IMR-90 (cell line): ENCODE results near the gene LBH. TPM values are rescaled to one million over a fixed set of nuclear protein-coding genes. Genes with fewer than 3 reads are reported as not detected.
A peak's percentile ranks its signal among the peaks of the same experiment; 100 is the strongest.

Source experiments
- ATAC-seq: fragments of 200-7000 bp; cut with Tn5 transposase; 2 replicates; pipeline ENCODE4 v1.9.1; 2020; ENCODE audit warnings: low read depth, mild to moderate bottlenecking, moderate library complexity
- BruUV-seq: library from RNA; stranded (reverse); fragments of 400-500 nt; replicated peaks from 2 replicates; lab custom pipeline; 2021; lab: Mats Ljungman, UMichigan
- CTCF ChIA-PET: fragments of 300-600 bp; formaldehyde crosslinking; extraction: SDS; loops from one replicate; lab custom pipeline; 2021; ENCODE audit warnings: antibody characterized with exemption; lab: Yijun Ruan, JAX
- POLR2A ChIA-PET: fragments of 300-600 bp; sonication (Branson Sonifier 250); formaldehyde crosslinking; loops from one replicate; lab custom pipeline; 2022; ENCODE audit warnings: antibody characterized with exemption; ENCODE audit not compliant: unreplicated experiment; lab: Charles Lee
- DNase-seq: peaks from one replicate; pipeline ENCODE4 v3.0.0; 2013
- H2AFZ ChIP-seq: replicated peaks from 2 replicates; pipeline ENCODE3; 2013; ENCODE audit warnings: low read length, mild to moderate bottlenecking; ENCODE audit not compliant: poor library complexity
- H2AK5ac ChIP-seq: 2 replicates; pipeline ENCODE4 v1.6.1; 2013; ENCODE audit warnings: low read depth, low read length, inconsistent platforms
- H2AK9ac ChIP-seq: replicated peaks from 2 replicates; pipeline ENCODE3; 2013; ENCODE audit warnings: mild to moderate bottlenecking, low read depth, low read length, moderate library complexity; ENCODE audit not compliant: poor library complexity
- H2BK120ac ChIP-seq: 2 replicates; pipeline ENCODE4 v1.6.1; 2013; ENCODE audit warnings: low read depth, low read length, inconsistent platforms
- H2BK15ac ChIP-seq: 3 replicates; pipeline ENCODE4 v1.6.1; 2013; ENCODE audit warnings: low read depth, low read length, inconsistent platforms
- H2BK20ac ChIP-seq: 2 replicates; pipeline ENCODE4 v1.6.1; 2013; ENCODE audit warnings: low read depth, mild to moderate bottlenecking, inconsistent platforms, low read length, moderate library complexity
- H2BK5ac ChIP-seq: 2 replicates; pipeline ENCODE4 v1.6.1; 2013; ENCODE audit warnings: mild to moderate bottlenecking, low read depth, low read length, inconsistent platforms; ENCODE audit not compliant: poor library complexity, severe bottlenecking
- H3K14ac ChIP-seq: replicated peaks from 2 replicates; pipeline ENCODE4 v1.6.1; 2013; ENCODE audit warnings: low read depth, low read length, inconsistent platforms
- H3K18ac ChIP-seq: 2 replicates; pipeline ENCODE4 v1.6.1; 2013; ENCODE audit warnings: low read depth, low read length, control low read depth
- H3K23ac ChIP-seq: 2 replicates; pipeline ENCODE4 v1.6.1; 2013; ENCODE audit warnings: low read depth, low read length, inconsistent platforms
- H3K27ac ChIP-seq: 2 replicates; pipeline ENCODE4 v1.5.1; 2013; ENCODE audit warnings: mild to moderate bottlenecking, control low read depth, low read length; ENCODE audit not compliant: insufficient read depth
- H3K27me3 ChIP-seq: 2 replicates; pipeline ENCODE4 v1.6.1; 2013; ENCODE audit warnings: low read length; ENCODE audit not compliant: control insufficient read depth, insufficient read depth
- H3K36me3 ChIP-seq: 2 replicates; pipeline ENCODE4 v1.6.1; 2013; ENCODE audit warnings: low read length, mixed read lengths; ENCODE audit not compliant: control insufficient read depth, insufficient read depth
- H3K4ac ChIP-seq: 2 replicates; pipeline ENCODE4 v1.6.1; 2013; ENCODE audit warnings: low read depth, low read length, inconsistent platforms
- H3K4me1 ChIP-seq: 2 replicates; pipeline ENCODE4 v1.6.1; 2013; ENCODE audit warnings: low read length, mixed read lengths; ENCODE audit not compliant: control insufficient read depth, insufficient read depth
- H3K4me2 ChIP-seq: 2 replicates; pipeline ENCODE4 v1.6.1; 2013; ENCODE audit warnings: low read depth, mild to moderate bottlenecking, control low read depth, low read length, moderate library complexity
- H3K4me3 ChIP-seq: 2 replicates; pipeline ENCODE4 v1.5.1; 2013; ENCODE audit warnings: low read depth, mild to moderate bottlenecking, control low read depth, low read length, moderate library complexity; ENCODE audit not compliant: insufficient read depth
- H3K56ac ChIP-seq: 2 replicates; pipeline ENCODE4 v1.6.1; 2013; ENCODE audit warnings: low read length, inconsistent platforms; ENCODE audit not compliant: insufficient read depth; ENCODE audit errors: extremely low read depth
- H3K79me1 ChIP-seq, 2 experiments: 2 replicates each; pipeline ENCODE4 v1.6.1; 2013; ENCODE audit warnings: low read length in 2 of 2, inconsistent platforms in 1 of 2, low read depth in 1 of 2
- H3K9ac ChIP-seq: 2 replicates; pipeline ENCODE4 v1.6.1; 2013; ENCODE audit warnings: low read depth, low read length, control low read depth
- H3K9me1 ChIP-seq: 2 replicates; pipeline ENCODE4 v1.6.1; 2013; ENCODE audit warnings: low read length, inconsistent platforms; ENCODE audit not compliant: insufficient read depth
- H3K9me3 ChIP-seq: 2 replicates; pipeline ENCODE4 v1.6.1; 2013; ENCODE audit warnings: low read length; ENCODE audit not compliant: control insufficient read depth, insufficient read depth
- H4K20me1 ChIP-seq: 2 replicates; pipeline ENCODE4 v1.6.1; 2013; ENCODE audit warnings: low read length, inconsistent platforms; ENCODE audit not compliant: insufficient read depth
- H4K5ac ChIP-seq: 2 replicates; pipeline ENCODE4 v1.6.1; 2013; ENCODE audit warnings: mild to moderate bottlenecking, low read depth, low read length, control low read depth
- H4K8ac ChIP-seq, 2 experiments: 2 replicates each; pipeline ENCODE4 v1.6.1; 2013; ENCODE audit warnings: low read depth in 2 of 2, low read length in 2 of 2, control low read depth in 1 of 2, inconsistent platforms in 1 of 2
- H4K91ac ChIP-seq: 2 replicates; pipeline ENCODE4 v1.6.1; 2013; ENCODE audit warnings: low read depth, low read length, inconsistent platforms; ENCODE audit not compliant: insufficient read depth
- CHD1 ChIP-seq: IDR thresholded peaks from 2 replicates; pipeline ENCODE4 v1.6.1; 2012; ENCODE audit warnings: low read depth, low read length, improper control_type of control experiment
- NFE2L2 ChIP-seq: fragments of 150-350 bp; IDR thresholded peaks from 2 replicates; pipeline ENCODE4 v1.6.1; 2016; ENCODE audit warnings: low read depth, mild to moderate bottlenecking, low read length
- RAD21 ChIP-seq: IDR thresholded peaks from 2 replicates; pipeline ENCODE4 v1.6.1; 2012; ENCODE audit warnings: low read length, improper control_type of control experiment
- RFX5 ChIP-seq: IDR thresholded peaks from 2 replicates; pipeline ENCODE4 v1.8.0; 2012; ENCODE audit warnings: low read depth, mild to moderate bottlenecking, low read length, moderate library complexity
- WGBS, 2 experiments: methylation state at CpG; one replicate each; pipeline versions ENCODE4 v1.1.5 to v1.1.7; 2013; ENCODE audit warnings: missing lambda C conversion rate in 2 of 2; ENCODE audit not compliant: insufficient read length in 1 of 2; ENCODE audit errors: extremely low coverage in 2 of 2; 5-methylcytosine and 5-hydroxymethylcytosine counted together
- dilution Hi-C: fragments of 300-500 bp; cut with HindIII; formaldehyde crosslinking; loops from one replicate; pipeline ENCODE4 v1.14.3; 2018; ENCODE audit warnings: low sequenced_read_pairs; ENCODE audit not compliant: unreplicated experiment
- in situ Hi-C: fragments of 300-500 bp; cut with MboI; formaldehyde crosslinking; loops from 3 replicates; pipeline ENCODE4 v1.14.3; 2019; ENCODE audit warnings: low sequenced_read_pairs, inconsistent platforms, mixed read lengths
- intact Hi-C: fragments of 100-400 bp; cut with micrococcal nuclease; formaldehyde crosslinking; loops from 2 replicates; pipeline ENCODE4 v1.10.0; 2022
- polyA plus RNA-seq, 3 experiments: library from polyadenylated mRNA; depleted of rRNA; stranded (reverse); fragments of >200 nt; gene quantifications; 2 replicates each; pipeline ENCODE4 v1.2.3, GENCODE V29; 2012; ENCODE audit warnings: low replicate concordance in 1 of 3
- total RNA-seq: library from RNA; depleted of rRNA; stranded (reverse); fragments of >200 nt; gene quantifications from 2 replicates; pipeline ENCODE4 v1.2.3, GENCODE V29; 2012

LBH gene
- total and polyA plus RNA-seq, 2 of the 4 experiments (the other 2 are of a cell fraction): 158 to 202 TPM

DNA sequence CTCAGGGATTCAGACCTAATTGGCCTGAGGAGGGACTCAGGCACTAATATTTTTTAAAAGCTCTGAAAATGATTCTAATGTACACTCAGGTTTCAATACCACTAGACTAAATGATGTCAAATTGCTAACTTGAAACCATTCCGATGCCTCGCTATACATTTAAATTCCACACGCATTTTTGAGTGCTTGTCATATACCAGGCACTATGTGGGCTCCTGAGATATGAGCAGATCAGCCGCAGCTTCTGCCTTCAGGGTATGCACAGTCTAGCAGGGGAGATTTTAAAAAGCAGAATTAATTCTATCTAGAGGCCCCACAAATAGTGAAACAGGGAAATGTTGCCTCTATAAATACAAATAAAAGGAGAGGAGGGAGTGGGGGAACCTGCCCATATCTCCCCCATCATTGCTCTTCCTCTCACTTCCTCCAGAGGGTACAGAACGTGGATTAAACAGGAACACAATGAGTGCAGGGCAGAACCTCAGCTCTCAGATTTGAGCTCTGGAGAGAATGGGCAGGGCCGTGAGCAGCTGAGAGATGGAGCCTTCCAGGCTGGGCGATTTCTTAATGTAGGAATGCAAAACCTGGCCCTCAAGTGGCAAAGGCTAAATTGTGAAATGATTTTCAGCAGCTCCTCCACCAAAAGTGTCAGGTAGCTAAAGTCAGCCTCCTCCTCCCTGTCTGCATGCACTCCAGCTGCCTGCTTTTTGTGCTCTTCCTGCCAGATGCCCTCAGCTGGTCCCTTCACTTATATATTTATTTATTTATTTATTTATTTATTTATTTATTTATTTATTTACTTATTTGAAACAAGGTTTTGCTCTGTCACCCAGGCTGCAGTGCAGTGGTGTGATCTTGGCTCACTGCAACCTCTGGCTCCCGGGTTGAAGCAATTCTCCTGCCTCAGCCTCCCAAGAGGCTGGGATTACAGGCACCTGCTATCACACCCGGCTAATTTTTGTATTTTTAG lies 24.6 kb upstream of the LBH start:
- in situ Hi-C loops: loop anchor here (25.0 kb wide), 1 partner anchor 656 kb away; no protein-coding TSS in a partner anchor
- Histone ChIP-seq H3K4me3 (no peak overlapping the region), H3K9me1 (no peaks in the 10 kb centered on the region), H2BK20ac (no peak overlapping the region; the same call in 1 of the 2 replicates), H3K4ac (no peak overlapping the region), H4K20me1 (no peaks in the 10 kb centered on the region), H2BK5ac (no peak overlapping the region), H3K18ac (no peak overlapping the region), H2BK120ac (no peak overlapping the region), H3K79me1 (no peaks in the 10 kb centered on the region), H3K9me3 (no peaks in the 10 kb centered on the region), H2BK15ac (no peak overlapping the region), H3K14ac (no peak overlapping the region; the same call in 1 of the 2 replicates), H2AK9ac (no peak overlapping the region), H3K4me2 (no peak overlapping the region), H3K4me1 (peaks cover 2% of the 10 kb centered on the region; the same call in 1 of the 2 replicates), H4K5ac (no peak overlapping the region), H3K36me3 (no peaks in the 10 kb centered on the region), H2AFZ (peak overlapping the region; percentile 44), H4K8ac (no peak overlapping the region), H3K27ac (no peak overlapping the region), H3K9ac (no peak overlapping the region), H3K56ac (no peak overlapping the region), H3K27me3 (0 out of 2 replicates have a peak, but pooled peaks cover 3% of the 10 kb centered on the region), H2AK5ac (no peak overlapping the region), H3K23ac (no peak overlapping the region), H4K91ac (no peak overlapping the region)
- ChIA-PET POLR2A (no interaction called here), CTCF (interaction anchor here (1.0 to 4.6 kb wide), 4 partner anchors 42 to 504 kb away, joined by 3 to 49 read pairs (median 5); no protein-coding TSS in a partner anchor)
- DNase-seq (no peak), ATAC-seq (peak; percentile 15; the same call in 1 of the 2 replicates)
- 80% methylated on average over 1 of the region's 9 CpGs; no CpG with 5 or more reads in 1 of the 2 experiments for WGBS, 2 experiments
- dilution Hi-C loops: no loop called here
- BruUV-seq: no TSS peak
- intact Hi-C loops: no loop called here
- no peak for TF ChIP-seq RFX5
- TF ChIP-seq CHD1: no peak
- TF ChIP-seq NFE2L2: no peak
- peak; percentile 3; the same call in 1 of the 2 replicates for TF ChIP-seq RAD21
